ENCODE data around the gene UBA52.
"Not testable (repeated sequence)": the region's sequence is repeated elsewhere in the genome, so short reads cannot be mapped to it uniquely, and the experiment has no call there.

DNA sequence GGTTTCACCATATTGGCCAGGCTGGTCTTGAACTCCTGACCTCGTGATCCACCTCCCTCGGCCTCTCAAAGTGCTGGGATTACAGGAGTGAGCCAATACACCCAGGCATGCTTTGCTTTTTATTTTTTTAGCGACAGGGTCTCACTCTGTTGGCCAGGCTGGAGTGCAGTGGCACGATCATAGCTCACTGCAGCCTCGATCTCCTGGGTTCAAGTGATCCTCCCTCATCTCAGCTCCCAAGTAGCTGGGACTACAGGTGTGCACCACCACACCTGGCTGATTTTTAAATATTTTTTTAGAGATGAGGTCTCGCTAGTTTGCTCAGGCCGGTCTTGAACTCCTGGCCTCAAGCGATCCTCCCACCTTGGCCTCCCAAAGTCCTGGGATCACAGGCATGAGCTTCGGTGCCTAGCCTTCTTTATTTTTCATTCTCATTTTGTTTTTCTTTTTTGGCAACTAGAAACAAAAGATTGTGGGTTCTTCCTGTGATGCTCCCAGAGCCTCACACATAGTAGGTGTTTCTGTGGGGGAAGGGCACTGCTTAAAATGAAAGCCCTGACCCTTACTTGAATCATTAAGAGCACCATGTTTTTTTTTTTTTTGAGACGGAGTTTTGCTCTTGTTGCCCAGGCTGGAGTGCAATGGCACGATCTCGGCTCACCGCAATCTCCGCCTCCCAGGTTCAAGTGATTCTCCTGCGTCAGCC is 29.2 kb downstream of the UBA52 start:
- TF ChIP-seq POLR2A, POLR2AphosphoS5 (IDR thresholded peaks at IDR 0.05): not testable (repeated sequence)
- TF ChIP-seq, protein P1, sequence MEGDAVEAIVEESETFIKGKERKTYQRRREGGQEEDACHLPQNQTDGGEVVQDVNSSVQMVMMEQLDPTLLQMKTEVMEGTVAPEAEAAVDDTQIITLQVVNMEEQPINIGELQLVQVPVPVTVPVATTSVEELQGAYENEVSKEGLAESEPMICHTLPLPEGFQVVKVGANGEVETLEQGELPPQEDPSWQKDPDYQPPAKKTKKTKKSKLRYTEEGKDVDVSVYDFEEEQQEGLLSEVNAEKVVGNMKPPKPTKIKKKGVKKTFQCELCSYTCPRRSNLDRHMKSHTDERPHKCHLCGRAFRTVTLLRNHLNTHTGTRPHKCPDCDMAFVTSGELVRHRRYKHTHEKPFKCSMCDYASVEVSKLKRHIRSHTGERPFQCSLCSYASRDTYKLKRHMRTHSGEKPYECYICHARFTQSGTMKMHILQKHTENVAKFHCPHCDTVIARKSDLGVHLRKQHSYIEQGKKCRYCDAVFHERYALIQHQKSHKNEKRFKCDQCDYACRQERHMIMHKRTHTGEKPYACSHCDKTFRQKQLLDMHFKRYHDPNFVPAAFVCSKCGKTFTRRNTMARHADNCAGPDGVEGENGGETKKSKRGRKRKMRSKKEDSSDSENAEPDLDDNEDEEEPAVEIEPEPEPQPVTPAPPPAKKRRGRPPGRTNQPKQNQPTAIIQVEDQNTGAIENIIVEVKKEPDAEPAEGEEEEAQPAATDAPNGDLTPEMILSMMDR (IDR thresholded peaks at IDR 0.05): not testable (repeated sequence)

All from gastroesophageal sphincter (tissue), 3 donors.